Large intestine (tissue), 3 donors: ENCODE results near the gene HS6ST1. TPM values are rescaled to one million over a fixed set of nuclear protein-coding genes. Genes with fewer than 3 reads are reported as not detected.

Experiments used
- DNase-seq, 2 donors: peaks; one replicate each; pipeline versions ENCODE4 v3.0.0 to v3.0.0-alpha.2; 2013
- H3K27ac ChIP-seq: one replicate; pipeline ENCODE4 v1.5.1; 2013; ENCODE audit warnings: low read length
- H3K27me3 ChIP-seq: 2 replicates; pipeline ENCODE4 v1.6.1; 2013; ENCODE audit warnings: low read length; ENCODE audit not compliant: control insufficient read depth, insufficient read depth
- H3K36me3 ChIP-seq: 2 replicates; pipeline ENCODE4 v1.6.1; 2013; ENCODE audit warnings: low read length; ENCODE audit not compliant: control insufficient read depth, insufficient read depth
- H3K4me1 ChIP-seq: one replicate; pipeline ENCODE4 v1.6.1; 2013; ENCODE audit warnings: low read length; ENCODE audit not compliant: control insufficient read depth, insufficient read depth
- H3K4me3 ChIP-seq: one replicate; pipeline ENCODE4 v1.5.1; 2013; ENCODE audit warnings: low read length
- H3K9me3 ChIP-seq: one replicate; pipeline ENCODE4 v1.6.1; 2013; ENCODE audit warnings: mild to moderate bottlenecking, low read depth, low read length, moderate library complexity; ENCODE audit not compliant: control insufficient read depth
- WGBS: methylation state at CpG from one replicate; pipeline ENCODE4 v1.1.5; 2013; ENCODE audit warnings: low lambda C conversion rate; ENCODE audit not compliant: insufficient coverage; 5-methylcytosine and 5-hydroxymethylcytosine counted together
- polyA plus RNA-seq: library from polyadenylated mRNA; unstranded; fragments of 120-200 nt; gene quantifications from one replicate; pipeline ENCODE4 v1.2.1, GENCODE V29; 2013

HS6ST1 gene
- polyA plus RNA-seq, 1 donor: 22.4 TPM

- no CpG with 5 or more reads among the region's 12 CpGs for WGBS
- Histone ChIP-seq H3K36me3 (peaks cover 6% of the 10 kb centered on the region), H3K9me3 (no peaks in the 10 kb centered on the region), H3K27ac (no peak overlapping the region), H3K4me1 (peaks cover 15% of the 10 kb centered on the region), H3K4me3 (no peak overlapping the region), H3K27me3 (no peaks in the 10 kb centered on the region)
- DNase-seq: no peak
These were observed 38.4 kb downstream of the HS6ST1 start for GRCh38 chr2:128280158-128280871.

- WGBS: no CpG with 5 or more reads among the region's 11 CpGs
- Histone ChIP-seq H3K4me1 (peaks cover 15% of the 10 kb centered on the region), H3K27me3 (no peaks in the 10 kb centered on the region), H3K36me3 (peaks cover 6% of the 10 kb centered on the region), H3K27ac (no peak overlapping the region), H3K9me3 (peaks cover 2% of the 10 kb centered on the region), H3K4me3 (no peak overlapping the region)
- no peak for DNase-seq
These were observed 38.9 kb downstream of the HS6ST1 start for GRCh38 chr2:128279786-128280157.

- no peak overlapping the region for H3K27ac ChIP-seq
- H3K36me3 ChIP-seq: peaks cover 12% of the 10 kb centered on the region
- H3K27me3 ChIP-seq: no peaks in the 10 kb centered on the region
- peaks cover 5% of the 10 kb centered on the region for H3K9me3 ChIP-seq
- no peak for DNase-seq
- H3K4me3 ChIP-seq: no peak overlapping the region
- WGBS: no CpG with 5 or more reads among the region's 7 CpGs
- H3K4me1 ChIP-seq: peaks cover 15% of the 10 kb centered on the region
These were observed 39.7 kb downstream of the HS6ST1 start for GRCh38 chr2:128279009-128279408.

GRCh38 chr2:128277961-128278681 lies 40.5 kb downstream of the HS6ST1 start:
- peaks cover 14% of the 10 kb centered on the region for H3K36me3 ChIP-seq
- H3K9me3 ChIP-seq: peaks cover 5% of the 10 kb centered on the region
- no peak overlapping the region for H3K4me3 ChIP-seq
- H3K4me1 ChIP-seq: peaks cover 15% of the 10 kb centered on the region
- DNase-seq: no peak
- no peaks in the 10 kb centered on the region for H3K27me3 ChIP-seq
- H3K27ac ChIP-seq: no peak overlapping the region
- WGBS: no CpG with 5 or more reads among the region's 14 CpGs

- no CpG with 5 or more reads among the region's 17 CpGs for WGBS
- H3K36me3 ChIP-seq: peaks cover 16% of the 10 kb centered on the region
- H3K4me3 ChIP-seq: no peak overlapping the region
- no peaks in the 10 kb centered on the region for H3K27me3 ChIP-seq
- no peak overlapping the region for H3K27ac ChIP-seq
- peaks cover 15% of the 10 kb centered on the region for H3K4me1 ChIP-seq
- DNase-seq: no peak
- H3K9me3 ChIP-seq: peaks cover 5% of the 10 kb centered on the region
These were observed 41.6 kb downstream of the HS6ST1 start for GRCh38 chr2:128276878-128277675.

GRCh38 chr2:128275498-128276045 lies 43.1 kb downstream of the HS6ST1 start:
- Histone ChIP-seq H3K4me3 (no peak overlapping the region), H3K4me1 (peaks cover 11% of the 10 kb centered on the region), H3K36me3 (peaks cover 14% of the 10 kb centered on the region), H3K27ac (no peak overlapping the region), H3K27me3 (no peaks in the 10 kb centered on the region), H3K9me3 (peaks cover 5% of the 10 kb centered on the region)
- WGBS: no CpG with 5 or more reads among the region's 14 CpGs
- no peak for DNase-seq

- peaks cover 11% of the 10 kb centered on the region for H3K4me1 ChIP-seq
- H3K36me3 ChIP-seq: peaks cover 14% of the 10 kb centered on the region
- no CpG with 5 or more reads among the region's 6 CpGs for WGBS
- no peak overlapping the region for H3K4me3 ChIP-seq
- H3K9me3 ChIP-seq: peaks cover 5% of the 10 kb centered on the region
- H3K27ac ChIP-seq: no peak overlapping the region
- H3K27me3 ChIP-seq: no peaks in the 10 kb centered on the region
- DNase-seq: no peak
These were observed 44.5 kb downstream of the HS6ST1 start for GRCh38 chr2:128274218-128274617.

GRCh38 chr2:128273469-128274081 lies 45.1 kb downstream of the HS6ST1 start:
- Histone ChIP-seq H3K36me3 (peaks cover 17% of the 10 kb centered on the region), H3K9me3 (peaks cover 5% of the 10 kb centered on the region), H3K27ac (no peak overlapping the region), H3K27me3 (no peaks in the 10 kb centered on the region), H3K4me1 (peaks cover 11% of the 10 kb centered on the region), H3K4me3 (no peak overlapping the region)
- no peak for DNase-seq
- WGBS: no CpG with 5 or more reads among the region's 16 CpGs

GRCh38 chr2:128272601-128273468 lies 45.8 kb downstream of the HS6ST1 start:
- no peak for DNase-seq
- WGBS: no CpG with 5 or more reads among the region's 18 CpGs
- Histone ChIP-seq H3K9me3 (peaks cover 5% of the 10 kb centered on the region), H3K27me3 (no peaks in the 10 kb centered on the region), H3K4me3 (no peak overlapping the region), H3K4me1 (peaks cover 5% of the 10 kb centered on the region), H3K36me3 (peaks cover 19% of the 10 kb centered on the region), H3K27ac (no peak overlapping the region)
